MCF 10A (cell line): Measurements from ENCODE around the gene ZNF536. TPM values are rescaled to one million over a fixed set of nuclear protein-coding genes. Genes with fewer than 3 reads are reported as not detected.

Experiments
- BruUV-seq: library from RNA; stranded (reverse); fragments of 400-500 nt; replicated peaks from 2 replicates; lab custom pipeline; 2021; lab: Mats Ljungman, UMichigan
- CTCF ChIA-PET: fragments of 300-600 bp; sonication (Branson Sonifier 250); formaldehyde crosslinking; extraction: SDS; loops from one replicate; lab custom pipeline; 2021; ENCODE audit warnings: antibody characterized with exemption, inconsistent platforms; lab: Yijun Ruan, JAX
- POLR2A ChIA-PET: fragments of 300-600, 350-650 bp; sonication (Branson Sonifier 250); formaldehyde crosslinking; extraction: SDS; loops from one replicate; lab custom pipeline; 2020; ENCODE audit warnings: antibody characterized with exemption, inconsistent platforms; lab: Yijun Ruan, JAX
- DNase-seq: peaks from one replicate; pipeline ENCODE4 v3.0.0-alpha.2; 2018; ENCODE audit not compliant: unreplicated experiment
- H3K27ac Mint-ChIP-seq: one replicate; pipeline ENCODE4 v1.8.0; 2022; ENCODE audit warnings: mild to moderate bottlenecking, low read depth, mixed read lengths; ENCODE audit not compliant: unreplicated experiment
- H3K27me3 Mint-ChIP-seq: one replicate; pipeline ENCODE4 v1.8.0; 2022; ENCODE audit warnings: mixed read lengths; ENCODE audit not compliant: insufficient read depth, unreplicated experiment
- H3K36me3 Mint-ChIP-seq: one replicate; pipeline ENCODE4 v1.8.0; 2022; ENCODE audit warnings: mild to moderate bottlenecking, moderate library complexity, mixed read lengths; ENCODE audit not compliant: insufficient read depth, unreplicated experiment
- H3K4me1 Mint-ChIP-seq: one replicate; pipeline ENCODE4 v1.8.0; 2022; ENCODE audit warnings: mixed read lengths; ENCODE audit not compliant: insufficient read depth, unreplicated experiment
- H3K4me3 Mint-ChIP-seq: one replicate; pipeline ENCODE4 v1.8.0; 2022; ENCODE audit warnings: mild to moderate bottlenecking, moderate library complexity, mixed read lengths; ENCODE audit not compliant: unreplicated experiment
- H3K9me3 Mint-ChIP-seq: one replicate; pipeline ENCODE4 v1.8.0; 2022; ENCODE audit warnings: mixed read lengths; ENCODE audit not compliant: unreplicated experiment
- CTCF ChIP-seq: fragments of 200-600 bp; IDR thresholded peaks from one replicate; pipeline ENCODE4 v1.8.0; 2022; ENCODE audit warnings: antibody characterized with exemption, mild to moderate bottlenecking; ENCODE audit not compliant: unreplicated experiment
- intact Hi-C: fragments of 100-400 bp; cut with micrococcal nuclease; formaldehyde crosslinking; loops from 2 replicates; pipeline ENCODE4 v1.14.1; 2022
- total RNA-seq: library from RNA; stranded (reverse); gene quantifications from 2 replicates; pipeline ENCODE4 v1.2.3, GENCODE V29; 2022

The ZNF536 gene
- total RNA-seq, 1 experiment from 2014 or later, result not detected

- peaks cover 40% of the 10 kb centered on the region for H3K9me3 Mint-ChIP-seq
- no peak for DNase-seq
- H3K36me3 Mint-ChIP-seq, result no peaks in the 10 kb centered on the region
- no TSS peak for BruUV-seq
- ChIA-PET POLR2A (no interaction called here), CTCF (no interaction called here)
- H3K4me3 Mint-ChIP-seq, result no peak overlapping the region
- TF ChIP-seq CTCF, result no peak
- no peaks in the 10 kb centered on the region for H3K27me3 Mint-ChIP-seq
- no peaks in the 10 kb centered on the region for H3K4me1 Mint-ChIP-seq
- no peak overlapping the region for H3K27ac Mint-ChIP-seq
- intact Hi-C loops, result no loop called here
Observed at GRCh38 chr19:30359936-30360335, 12.2 kb upstream of the ZNF536 start.

DNA sequence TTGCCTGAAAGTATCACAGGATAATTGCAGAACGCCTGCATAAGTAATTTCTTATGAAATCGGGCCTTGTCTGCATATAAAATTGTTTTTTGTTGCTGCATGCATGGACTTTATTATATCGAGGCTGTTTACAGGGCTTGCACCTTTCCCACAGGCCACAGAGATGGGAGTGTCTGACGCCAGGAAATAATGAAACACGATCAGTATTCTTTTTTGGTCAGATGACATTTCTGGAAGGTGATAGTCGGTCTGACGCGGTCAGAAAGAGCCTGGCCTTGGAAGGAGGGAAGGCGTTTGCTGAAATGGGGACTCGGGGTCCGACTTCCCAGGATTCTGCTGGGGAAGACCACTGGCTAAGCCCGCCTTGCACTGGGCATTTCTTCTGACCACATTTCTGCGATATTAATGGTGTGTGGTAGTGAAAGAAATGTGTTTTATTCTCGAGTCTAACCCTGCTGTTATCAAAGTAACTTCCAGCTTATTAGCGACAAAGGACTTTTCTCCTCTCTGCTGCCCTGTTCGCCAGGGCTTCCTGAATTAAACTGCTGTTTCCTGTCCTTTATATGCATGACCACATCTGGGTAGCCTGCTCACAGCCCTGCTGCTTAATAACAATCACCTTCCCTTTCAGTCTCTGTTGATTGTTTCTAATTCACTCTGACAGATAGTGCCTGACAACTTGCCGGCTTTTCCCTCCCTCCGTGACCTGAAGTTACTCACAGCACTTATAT, 11.6 kb upstream of the ZNF536 start:
- CTCF ChIA-PET, result no interaction called here
- BruUV-seq, result no TSS peak
- H3K4me3 Mint-ChIP-seq, result no peak overlapping the region
- no peak overlapping the region for H3K27ac Mint-ChIP-seq
- DNase-seq, result no peak
- no peak for TF ChIP-seq CTCF
- H3K4me1 Mint-ChIP-seq, result no peaks in the 10 kb centered on the region
- intact Hi-C loops, result no loop called here
- H3K36me3 Mint-ChIP-seq, result no peaks in the 10 kb centered on the region
- POLR2A ChIA-PET, result no interaction called here
- no peaks in the 10 kb centered on the region for H3K27me3 Mint-ChIP-seq
- peaks cover 45% of the 10 kb centered on the region for H3K9me3 Mint-ChIP-seq

GRCh38 chr19:30361107-30361447, 11.1 kb upstream of the ZNF536 start:
- DNase-seq, result no peak
- no peak overlapping the region for H3K4me3 Mint-ChIP-seq
- no peaks in the 10 kb centered on the region for H3K4me1 Mint-ChIP-seq
- POLR2A ChIA-PET, result no interaction called here
- peaks cover 42% of the 10 kb centered on the region for H3K9me3 Mint-ChIP-seq
- no TSS peak for BruUV-seq
- no peak overlapping the region for H3K27ac Mint-ChIP-seq
- TF ChIP-seq CTCF, result no peak
- intact Hi-C loops, result no loop called here
- H3K36me3 Mint-ChIP-seq, result no peaks in the 10 kb centered on the region
- no peaks in the 10 kb centered on the region for H3K27me3 Mint-ChIP-seq
- CTCF ChIA-PET, result no interaction called here

- Mint-ChIP-seq H3K36me3 (no peaks in the 10 kb centered on the region), H3K27ac (no peak overlapping the region), H3K4me1 (no peaks in the 10 kb centered on the region), H3K4me3 (no peak overlapping the region), H3K9me3 (peaks cover 42% of the 10 kb centered on the region), H3K27me3 (no peaks in the 10 kb centered on the region)
- BruUV-seq, result no TSS peak
- ChIA-PET POLR2A (no interaction called here), CTCF (interaction anchor here (0.5 kb wide), 1 partner anchor 1814 kb away, joined by 3 read pairs; no protein-coding TSS in a partner anchor)
- no peak for DNase-seq
- TF ChIP-seq CTCF, result no peak
- intact Hi-C loops, result no loop called here
Observed at GRCh38 chr19:30361721-30362120, 10.5 kb upstream of the ZNF536 start.
